K562 (cell line): ENCODE results near the gene TOR1A. TPM values are rescaled to one million over a fixed set of nuclear protein-coding genes. Genes with fewer than 3 reads are reported as not detected.

ENCODE experiments used
- ATAC-seq: fragments of 200-7000 bp; cut with Tn5 transposase; 3 replicates; pipeline ENCODE4 v1.9.1; 2020; ENCODE audit warnings: moderate library complexity
- BruUV-seq: library from RNA; stranded (reverse); fragments of 400-500 nt; replicated peaks from 2 replicates; lab custom pipeline; 2021; lab: Mats Ljungman, UMichigan
- CTCF ChIA-PET: fragments of 300-600 bp; formaldehyde crosslinking; extraction: SDS; loops from one replicate; lab custom pipeline; 2021; ENCODE audit warnings: low intra/inter-chr PET ratio; lab: Yijun Ruan, JAX
- POLR2A ChIA-PET: fragments of 300-600, 350-650 bp; sonication (Branson Sonifier 250); formaldehyde crosslinking; extraction: SDS; loops from one replicate; lab custom pipeline; 2021; ENCODE audit warnings: antibody characterized with exemption, inconsistent platforms; lab: Yijun Ruan, JAX
- DNase-seq, 4 experiments: peaks; one replicate each; pipeline versions ENCODE4 v3.0.0 to v3.0.0-alpha.2; 2011 to 2018; ENCODE audit warnings: low spot score in 3 of 4, mixed read lengths in 3 of 4; ENCODE audit errors: extremely low read depth in 1 of 4
- FAIRE-seq: peaks from 2 replicates; lab custom pipeline; 2011; peaks lifted over from hg19 to GRCh38; lab: Jason Lieb, UNC
- H2AFZ ChIP-seq: 2 replicates; pipeline ENCODE4 v1.6.0; 2011; ENCODE audit warnings: low read depth, low read length, control low read depth, inconsistent platforms
- H3K27ac ChIP-seq: fragments of 200-600 bp; 3 replicates; pipeline ENCODE4 v1.8.0; 2011; ENCODE audit warnings: low read depth, mild to moderate bottlenecking, control low read depth, inconsistent platforms, low read length, moderate library complexity, mixed read lengths; ENCODE audit errors: extremely low read depth
- H3K27me3 ChIP-seq, 2 experiments: fragments of 300-600 bp in 1 of 2; 2 replicates in 1 of 2; 3 replicates in 1 of 2; pipeline versions ENCODE4 v1.6.0 to v1.8.0; 2011; ENCODE audit warnings: inconsistent platforms in 2 of 2, low read length in 2 of 2, mild to moderate bottlenecking in 1 of 2, mixed read lengths in 1 of 2, moderate library complexity in 1 of 2; ENCODE audit not compliant: control insufficient read depth in 2 of 2, insufficient read depth in 2 of 2
- H3K36me3 ChIP-seq: fragments of 300-600 bp; 3 replicates; pipeline ENCODE4 v1.8.0; 2011; ENCODE audit warnings: mild to moderate bottlenecking, low read length, inconsistent platforms; ENCODE audit not compliant: control insufficient read depth, insufficient read depth
- H3K4me1 ChIP-seq, 2 experiments: fragments of 200-600 bp in 1 of 2; replicated peaks in 1 of 2; 2 replicates in 1 of 2; 3 replicates in 1 of 2; pipeline versions ENCODE4 v1.5.1 to v1.8.0; 2011; ENCODE audit warnings: inconsistent platforms in 2 of 2, low read length in 2 of 2, mild to moderate bottlenecking in 1 of 2, mixed read lengths in 1 of 2, moderate library complexity in 1 of 2; ENCODE audit not compliant: control insufficient read depth in 2 of 2, insufficient read depth in 2 of 2
- H3K4me2 ChIP-seq: 2 replicates; pipeline ENCODE4 v1.6.1; 2011; ENCODE audit warnings: low read length, control low read depth, inconsistent platforms, mixed read lengths; ENCODE audit not compliant: insufficient read depth
- H3K4me3 ChIP-seq: fragments of 200-600 bp; sonication (generic), shearing (Covaris generic); 2 replicates; pipeline ENCODE4 v1.5.1; 2016; ENCODE audit warnings: control low read depth, inconsistent platforms
- H3K79me2 ChIP-seq: fragments of 200-600 bp; 3 replicates; pipeline ENCODE4 v1.8.0; 2011; ENCODE audit warnings: low read length, inconsistent platforms; ENCODE audit not compliant: control insufficient read depth, insufficient read depth
- H3K9ac ChIP-seq, 2 experiments: 2 replicates each; pipeline versions ENCODE4 v1.6.0 to v1.6.1; 2011; ENCODE audit warnings: low read depth in 2 of 2, low read length in 2 of 2, control low read depth in 1 of 2, inconsistent platforms in 1 of 2, mild to moderate bottlenecking in 1 of 2, mixed read lengths in 1 of 2; ENCODE audit not compliant: insufficient read depth in 1 of 2
- H3K9me1 ChIP-seq: one replicate; pipeline ENCODE4 v1.6.0; 2011; ENCODE audit warnings: inconsistent platforms, mild to moderate bottlenecking, low read length, moderate library complexity; ENCODE audit not compliant: control insufficient read depth, insufficient read depth
- H3K9me3 ChIP-seq: replicated peaks from 2 replicates; pipeline ENCODE4 v1.5.1; 2011; ENCODE audit warnings: low read depth, low read length, inconsistent platforms; ENCODE audit not compliant: control insufficient read depth, insufficient read depth
- H4K20me1 ChIP-seq: replicated peaks from 2 replicates; pipeline ENCODE4 v1.6.1; 2011; ENCODE audit warnings: low read length, inconsistent platforms, mixed read lengths; ENCODE audit not compliant: control insufficient read depth, insufficient read depth
- CREB1 ChIP-seq, 2 experiments: sonication (generic) in 1 of 2; formaldehyde crosslinking in 1 of 2; IDR thresholded peaks; 2 replicates each; pipeline versions ENCODE4 v1.6.1 to v1.8.0; 2012 to 2022; ENCODE audit warnings: inconsistent platforms in 1 of 2, mild to moderate bottlenecking in 1 of 2, missing genetic modification reagents in 1 of 2, moderate library complexity in 1 of 2
- GABPB2 ChIP-seq: fragments of 250-450 bp; sonication (Bioruptor Pico); conservative IDR thresholded peaks from 2 replicates; pipeline ENCODE4 v1.5.1; 2021; ENCODE audit warnings: mild to moderate bottlenecking
- HDAC6 ChIP-seq: IDR thresholded peaks from 2 replicates; pipeline ENCODE4 v1.6.1; 2012; ENCODE audit warnings: low read depth, mild to moderate bottlenecking, control low read depth, inconsistent platforms, low read length, moderate library complexity
- MCM2 ChIP-seq: fragments of 450-650 bp; IDR thresholded peaks from 2 replicates; pipeline ENCODE4 v1.6.1; 2017; ENCODE audit warnings: low read depth, mild to moderate bottlenecking
- POLR2G ChIP-seq: fragments of 200-400 bp; formaldehyde crosslinking; IDR thresholded peaks from 2 replicates; pipeline ENCODE4 v1.6.1; 2017; ENCODE audit warnings: low read depth, mild to moderate bottlenecking, antibody characterized with exemption, low read length, moderate library complexity
- RBFOX2 ChIP-seq: fragments of 200-400 bp; formaldehyde crosslinking; IDR thresholded peaks from 2 replicates; pipeline ENCODE4 v1.6.1; 2017; ENCODE audit warnings: low read depth, mild to moderate bottlenecking, low read length, moderate library complexity
- RBM14 ChIP-seq: fragments of 200-400 bp; formaldehyde crosslinking; IDR thresholded peaks from 2 replicates; pipeline ENCODE4 v1.6.1; 2018; ENCODE audit warnings: low read depth, mild to moderate bottlenecking, low read length, moderate library complexity, borderline replicate concordance; ENCODE audit not compliant: insufficient read depth
- SMARCE1 ChIP-seq: fragments of 450-650 bp; IDR thresholded peaks from 2 replicates; pipeline ENCODE4 v1.7.1; 2016; ENCODE audit warnings: mild to moderate bottlenecking
- THAP12 ChIP-seq: fragments of 250-450 bp; sonication (Bioruptor Pico); IDR thresholded peaks from 2 replicates; pipeline ENCODE4 v1.9.0; 2021; ENCODE audit warnings: mild to moderate bottlenecking, inconsistent platforms
- THRB ChIP-seq: fragments of 450-650 bp; formaldehyde crosslinking; conservative IDR thresholded peaks from 2 replicates; pipeline ENCODE4 v1.4.0; 2022; ENCODE audit warnings: mild to moderate bottlenecking, missing genetic modification characterization
- ZNF41 ChIP-seq: fragments of 250-450 bp; sonication (Bioruptor Pico); conservative IDR thresholded peaks from 2 replicates; pipeline ENCODE4 v1.4.0; 2020; ENCODE audit warnings: mild to moderate bottlenecking
- ZNF431 ChIP-seq: sonication (generic); formaldehyde crosslinking; IDR thresholded peaks from 2 replicates; pipeline ENCODE4 v1.8.0; 2022; ENCODE audit warnings: mild to moderate bottlenecking, missing genetic modification reagents
- ZNF695 ChIP-seq: fragments of 450-650 bp; formaldehyde crosslinking; IDR thresholded peaks from 2 replicates; pipeline ENCODE4 v1.4.0; 2020; ENCODE audit warnings: mild to moderate bottlenecking, moderate library complexity
- WGBS: fragments of 100-300 bp; shearing (Covaris generic); methylation state at CpG from one replicate; pipeline ENCODE4 v1.1.6; 2016; ENCODE audit warnings: low coverage, mixed read lengths; ENCODE audit not compliant: insufficient coverage; ENCODE audit errors: missing lambda C conversion rate; 5-methylcytosine and 5-hydroxymethylcytosine counted together
- in situ Hi-C: fragments of 300-500 bp; cut with MboI; formaldehyde crosslinking; loops from 4 replicates; pipeline ENCODE4 v1.15.0; 2018; ENCODE audit warnings: inconsistent platforms, mixed read lengths
- intact Hi-C: fragments of 100-400 bp; cut with micrococcal nuclease; formaldehyde crosslinking; loops from 2 replicates; pipeline ENCODE4 v1.14.2; 2022
- polyA plus RNA-seq, 8 experiments: library from polyadenylated mRNA; depleted of rRNA in 4 of 8; stranded (reverse) in 5 of 8; unstranded in 3 of 8; fragments of >200 nt; fragmentation: Nextera tagmentation in 2 of 8; fragmentation: Illumina TruSeq in 1 of 8; extraction: Ambion mirVana in 2 of 8; extraction: Trizol in 1 of 8; gene quantifications; 2 replicates each; pipeline versions ENCODE4 v1.2.1 to v1.2.3, GENCODE V29; 2011 to 2014; ENCODE audit warnings: inconsistent platforms in 1 of 8, missing spikeins in 1 of 8
- total RNA-seq, 7 experiments: library from RNA; depleted of rRNA in 6 of 7; stranded (reverse); fragments of >200 nt in 6 of 7; fragmentation: Illumina TruSeq in 2 of 7; extraction: Trizol in 2 of 7; gene quantifications; 2 replicates each; pipeline versions ENCODE4 v1.2.1 to v1.2.3, GENCODE V29; 2011 to 2021; ENCODE audit warnings: low replicate concordance in 1 of 7

TOR1A gene
- total and polyA plus RNA-seq, 9 of the 15 experiments (the other 6 are each of a cell fraction or from before 2014, with no cell fraction given): 4.5 to 85.8 (median 51.3) TPM

- H3K27ac ChIP-seq: no peak overlapping the region
- no peak for FAIRE-seq
- TF ChIP-seq SMARCE1: no peak
- no peak for TF ChIP-seq HDAC6
- no peak for TF ChIP-seq ZNF431
- no peak for TF ChIP-seq CREB1 (IDR thresholded peaks at IDR 0.05)
- TF ChIP-seq CREB1 (CRISPR knock-in tag; IDR thresholded peaks at IDR 0.05): no peak
- TF ChIP-seq GABPB2 (CRISPR knock-in tag): no peak
- peak; percentile 59 for TF ChIP-seq POLR2G
- no peak for TF ChIP-seq ZNF695 (CRISPR knock-in tag)
- TF ChIP-seq RBFOX2: peak; percentile 60
- no peak for TF ChIP-seq ZNF41
- no peak for TF ChIP-seq THRB
- no peak for TF ChIP-seq THAP12 (CRISPR knock-in tag)
- no peak for TF ChIP-seq RBM14
- no peak for TF ChIP-seq MCM2
- TF ChIP-seq, all 486 proteins: peak for 2
- H3K36me3 ChIP-seq: peaks cover 76% of the 10 kb centered on the region
- H3K9me1 ChIP-seq: peaks cover 3% of the 10 kb centered on the region
- no peaks in the 10 kb centered on the region for H3K27me3 ChIP-seq
- ChIA-PET POLR2A (interaction anchor here (1.1 to 1.5 kb wide), 3 partner anchors 16 to 29 kb away, joined by 3 to 6 read pairs (median 6); no protein-coding TSS in a partner anchor), CTCF (no interaction called here)
- intact Hi-C loops: no loop called here
- in situ Hi-C loops: no loop called here
- H3K4me2 ChIP-seq: no peak overlapping the region
- no peak overlapping the region for H3K4me3 ChIP-seq
- ATAC-seq (no peak), DNase-seq (no peak)
- H3K4me1 ChIP-seq: peaks cover 6 to 16% of the 10 kb centered on the region in 2 experiments; a peak in 3 of 5 replicates
- no TSS peak for BruUV-seq
- no peak overlapping the region for H2AFZ ChIP-seq
- H3K79me2 ChIP-seq: peaks cover 11% of the 10 kb centered on the region
- no peak overlapping the region for H3K9ac ChIP-seq
- H4K20me1 ChIP-seq: no peaks in the 10 kb centered on the region
- WGBS: 91% methylated on average over 10 of the region's 10 CpGs
- no peaks in the 10 kb centered on the region for H3K9me3 ChIP-seq
These were observed 5.0 kb upstream of the TOR1A start for GRCh38 chr9:129828969-129829368.
